GM04503 (cell line): ENCODE measurements around the gene GLRA2.

Experiments
- DNase-seq: peaks from one replicate; pipeline ENCODE4 v3.0.0-alpha.2; 2012; ENCODE audit warnings: low read depth

The GLRA2 gene

GRCh38 chrX:14700982-14701381 lies 171.6 kb downstream of the GLRA2 start:
- DNase-seq: no peak

DNA sequence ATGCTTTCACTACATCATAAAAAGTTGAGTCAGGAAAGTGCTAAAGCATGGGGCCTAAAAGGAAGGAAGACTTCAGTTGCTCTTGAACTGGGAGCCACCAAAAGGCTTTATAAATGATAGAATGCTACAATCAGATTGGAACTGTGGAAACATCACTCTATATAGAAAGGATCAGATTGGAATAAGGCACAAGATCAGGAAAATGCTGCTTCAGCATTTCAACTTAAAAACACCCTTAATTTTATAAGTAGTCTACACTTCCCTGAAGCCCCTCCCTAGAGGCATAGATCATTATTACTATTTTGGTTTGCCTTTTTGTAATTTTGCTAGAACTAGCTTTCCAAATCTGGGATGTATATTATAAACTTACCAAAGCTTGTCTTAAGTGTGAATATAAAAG lies 172.8 kb downstream of the GLRA2 start:
- no peak for DNase-seq

GRCh38 chrX:14712096-14712495 lies 182.8 kb downstream of the GLRA2 start:
- no peak for DNase-seq

- DNase-seq: no peak
These were observed 188.6 kb downstream of the GLRA2 start for GRCh38 chrX:14717949-14718348.

- no peak for DNase-seq
These were observed 189.1 kb downstream of the GLRA2 start for GRCh38 chrX:14718403-14718802.

- no peak for DNase-seq
These were observed 199.7 kb downstream of the GLRA2 start for GRCh38 chrX:14729058-14729457.

- DNase-seq: peak; percentile 10
These were observed 209.3 kb downstream of the GLRA2 start for GRCh38 chrX:14738643-14739042.

GRCh38 chrX:14753441-14753840 lies 224.1 kb downstream of the GLRA2 start:
- DNase-seq: no peak

DNA sequence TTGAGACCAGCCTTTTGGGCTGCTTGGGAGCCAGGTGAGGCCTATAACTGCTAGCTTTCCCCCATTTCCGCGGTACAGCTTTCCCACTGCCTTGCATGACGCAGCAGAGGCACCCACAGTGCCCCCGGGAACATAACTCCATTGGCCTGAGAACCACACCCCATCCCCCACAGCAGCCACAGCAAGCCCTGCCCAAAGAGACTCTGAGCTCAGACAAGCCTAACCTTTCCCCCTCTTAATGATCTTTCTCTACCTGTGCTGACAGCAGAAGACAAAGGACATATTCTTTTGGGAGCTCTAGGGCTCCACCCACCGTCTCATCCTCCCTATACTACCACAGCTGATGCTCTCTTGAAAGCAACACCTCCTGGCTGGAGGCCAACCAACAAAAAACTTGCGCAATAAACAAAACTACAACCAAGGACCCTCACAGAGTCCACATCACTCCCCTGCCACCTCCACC lies 228.7 kb downstream of the GLRA2 start:
- DNase-seq: no peak

DNA sequence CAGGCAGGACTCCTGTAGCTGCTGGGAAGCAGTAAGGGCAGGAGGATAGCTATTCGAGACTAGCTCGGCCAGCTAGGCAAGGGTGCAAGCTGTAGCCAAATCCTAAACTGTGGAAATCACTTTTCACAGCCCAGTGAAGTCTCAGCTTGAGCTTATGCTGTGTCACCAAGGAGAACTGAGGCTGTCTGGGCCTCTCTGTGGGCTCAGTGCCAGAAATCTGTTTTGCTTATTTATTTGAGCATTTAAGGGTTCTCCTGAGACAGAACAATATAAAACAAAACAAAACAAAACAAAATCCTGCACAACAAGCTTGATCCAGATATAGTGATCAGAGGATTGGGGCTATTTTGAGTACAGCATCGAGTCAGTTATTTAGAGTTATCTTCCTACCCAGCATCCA lies 246.1 kb downstream of the GLRA2 start:
- no peak for DNase-seq

DNA sequence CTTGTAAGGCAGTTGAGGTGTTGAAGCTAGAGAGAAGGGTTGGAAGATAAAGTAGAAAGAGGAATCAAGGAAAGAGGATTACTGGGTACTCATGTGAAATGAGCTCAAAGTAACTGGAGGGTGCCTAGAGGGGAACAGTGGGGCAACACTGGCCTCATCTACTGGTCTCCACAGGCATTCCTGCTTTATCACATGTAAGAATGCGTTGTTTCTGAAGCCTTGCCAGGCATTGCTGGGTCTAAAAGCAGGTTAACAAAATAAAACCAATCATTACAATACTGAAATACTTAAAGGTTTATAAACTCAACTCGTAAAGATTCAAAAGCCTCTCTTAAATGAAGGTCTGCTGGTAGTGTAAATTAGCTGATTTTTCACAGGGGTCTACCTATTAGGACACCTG lies 247.6 kb downstream of the GLRA2 start:
- no peak for DNase-seq

DNA sequence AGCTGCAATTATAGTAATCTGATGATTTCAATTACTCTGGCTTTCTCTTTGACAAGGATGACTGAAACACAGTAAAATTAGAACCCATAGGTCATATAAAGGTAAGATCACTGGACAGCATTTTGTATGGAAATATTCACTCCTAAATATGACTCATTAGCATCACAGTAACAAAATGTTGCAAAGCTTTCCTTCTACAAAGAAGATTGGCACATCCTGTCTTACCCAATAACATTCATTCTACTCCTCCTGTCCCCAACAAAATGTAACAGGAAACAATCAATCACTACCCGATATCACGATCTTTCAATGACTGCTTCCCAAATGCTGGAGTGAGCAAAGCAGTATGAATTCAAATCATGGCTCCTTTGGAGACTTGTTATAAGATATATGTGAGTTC lies 248.2 kb downstream of the GLRA2 start:
- DNase-seq: peak; percentile 30

GRCh38 chrX:14779580-14779979 lies 250.2 kb downstream of the GLRA2 start:
- no peak for DNase-seq
